NCI-H2196 treated with DMSO at 0.1 percent for 48 hours (cell line): ENCODE data around the gene P3R3URF.
"Not testable (repeated sequence)": the region's sequence is repeated elsewhere in the genome, so short reads cannot be mapped to it uniquely, and the experiment has no call there.

ENCODE experiments used
- DNase-seq: peaks from one replicate; lab custom pipeline; 2025; ENCODE audit not compliant: unreplicated experiment; lab: John Stamatoyannopoulos, UW

P3R3URF gene

DNA sequence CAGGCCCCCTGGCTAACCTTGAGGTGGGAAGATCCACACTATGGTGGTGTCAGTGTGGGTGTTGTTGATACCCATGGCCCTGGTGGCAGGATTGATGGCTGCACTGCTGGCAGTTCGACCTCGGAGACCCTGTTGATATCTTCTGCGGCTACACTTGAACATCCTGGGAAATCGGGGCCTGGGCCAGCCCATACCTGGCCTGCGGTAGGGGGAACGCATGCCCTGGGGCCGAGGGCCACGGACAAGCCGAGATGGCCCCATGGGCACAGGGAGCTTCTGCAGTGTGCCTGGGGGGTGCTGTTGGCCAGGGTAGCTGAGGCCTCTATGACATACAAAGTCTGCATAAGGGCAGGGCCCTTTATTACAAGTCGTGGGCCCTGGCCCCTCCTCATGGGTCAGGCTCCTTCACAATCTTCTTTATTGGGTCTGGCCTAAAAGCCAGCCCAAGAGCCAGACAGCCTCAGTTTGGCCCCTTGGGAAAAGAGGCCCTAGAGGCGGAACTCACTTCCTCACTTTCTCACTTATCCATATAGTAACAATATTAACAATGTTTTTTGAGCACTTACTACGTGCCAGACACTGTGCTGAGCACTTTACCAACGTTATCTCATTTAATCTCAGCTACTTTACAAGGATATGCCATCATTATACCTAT is at the start of gene P3R3URF:
Gene P3R3URF, minus strand, starts transcription at position 278 of the 655 bp plus-strand sequence. Its CDS starts 17 bp downstream, at position 261.
- no peak for DNase-seq

DNA sequence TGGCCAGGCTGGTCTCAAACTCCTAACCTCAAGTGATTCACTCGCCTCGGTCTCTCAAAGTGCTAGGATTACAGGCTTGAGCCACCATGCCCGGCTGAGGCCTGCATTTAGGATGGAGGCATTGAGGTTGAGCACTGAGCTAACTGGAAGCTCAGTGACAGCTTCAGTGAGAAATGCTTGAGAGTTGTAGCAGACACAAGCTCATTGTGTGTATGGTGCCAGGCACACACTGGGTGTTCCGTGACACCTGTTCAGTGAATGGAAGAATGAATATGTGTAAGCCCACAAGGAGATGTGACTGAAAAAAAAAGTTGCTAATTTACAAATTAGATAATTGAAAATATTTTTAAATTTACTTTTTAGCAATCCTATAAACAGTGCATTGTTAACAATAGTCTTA is 48.7 kb upstream of the P3R3URF start:
- DNase-seq: no peak

DNA sequence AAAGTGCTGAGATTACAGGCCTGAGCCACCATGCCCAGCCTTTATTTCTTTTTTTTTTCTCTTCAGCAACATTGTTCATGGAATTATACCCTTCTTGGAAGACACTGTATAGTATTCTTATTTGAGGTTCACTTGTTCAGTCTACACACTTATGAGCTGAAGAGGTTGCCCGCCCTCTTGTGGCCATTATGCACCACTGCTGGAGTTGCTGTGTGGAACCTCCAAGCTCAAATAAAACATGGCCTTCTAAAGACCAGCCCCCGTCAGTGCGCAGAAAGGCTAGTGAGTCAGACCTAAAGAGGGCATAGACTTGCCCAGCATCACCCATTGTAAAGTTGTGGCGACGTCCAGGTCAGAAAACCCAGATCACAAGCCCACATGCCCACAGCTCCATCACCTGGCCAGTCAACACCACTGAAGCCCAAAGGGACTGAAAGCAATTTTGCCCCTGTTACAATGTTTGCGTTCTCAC is 47.2 kb upstream of the P3R3URF start:
- DNase-seq: peak; percentile 86

DNA sequence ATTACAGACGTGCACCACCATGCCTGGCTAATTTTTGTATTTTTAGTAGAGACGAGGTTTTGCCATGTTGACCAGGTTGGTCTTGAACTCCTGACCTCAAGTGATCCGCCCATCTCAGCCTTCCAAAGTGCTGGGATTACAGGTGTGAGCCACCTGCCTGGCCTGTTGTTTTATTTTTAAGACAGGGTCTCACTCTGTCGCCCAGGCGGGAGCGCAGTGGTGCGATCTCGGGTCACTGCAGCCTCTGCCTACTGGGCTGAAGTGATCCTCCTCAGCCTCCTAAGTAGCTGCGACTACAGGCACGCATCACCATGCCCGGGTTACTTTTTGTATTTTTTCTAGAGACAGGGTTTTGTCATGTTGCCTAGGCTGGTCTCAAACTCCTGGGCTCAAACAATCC is 46.8 kb upstream of the P3R3URF start:
- not testable (repeated sequence) for DNase-seq

DNA sequence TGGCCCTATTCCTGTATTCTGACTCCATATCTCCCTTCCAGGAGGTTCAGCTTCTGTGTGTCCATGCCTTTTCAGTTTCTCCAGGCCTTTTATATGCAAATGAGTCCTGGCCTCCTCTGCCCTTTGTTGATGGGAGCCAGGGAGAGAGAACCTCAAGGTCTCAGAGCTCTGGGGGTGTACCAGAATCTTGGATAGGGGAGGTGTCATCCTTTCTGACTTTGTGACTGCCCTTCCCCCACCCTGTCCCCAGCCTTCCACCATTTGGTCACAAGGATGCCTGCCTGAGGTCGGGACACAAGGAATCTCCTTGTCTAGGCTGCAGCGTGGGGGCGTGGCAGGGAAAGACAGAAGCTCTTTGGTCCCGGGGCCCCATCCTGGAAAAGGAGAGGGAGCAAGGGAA is 45.5 kb upstream of the P3R3URF start:
- no peak for DNase-seq

DNA sequence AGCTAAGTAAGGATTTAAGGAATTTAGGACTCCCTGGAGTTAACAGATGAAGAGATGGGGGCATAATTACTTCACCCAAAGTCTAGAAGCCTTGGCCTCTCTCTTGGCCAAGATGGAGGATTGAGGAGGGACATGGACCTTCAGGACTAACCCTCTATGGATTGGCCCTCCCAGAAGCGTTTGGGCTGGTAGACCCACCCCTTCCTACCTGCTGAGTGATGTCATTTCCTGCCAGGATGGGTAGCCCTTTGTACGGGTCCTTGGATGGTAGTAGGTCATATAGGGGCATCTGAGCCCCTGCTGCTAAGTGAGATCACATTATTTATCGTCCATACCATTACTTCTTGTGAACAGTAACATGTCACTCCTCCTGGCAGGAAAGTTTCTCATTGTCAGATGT is 44.5 kb upstream of the P3R3URF start:
- DNase-seq: no peak

DNA sequence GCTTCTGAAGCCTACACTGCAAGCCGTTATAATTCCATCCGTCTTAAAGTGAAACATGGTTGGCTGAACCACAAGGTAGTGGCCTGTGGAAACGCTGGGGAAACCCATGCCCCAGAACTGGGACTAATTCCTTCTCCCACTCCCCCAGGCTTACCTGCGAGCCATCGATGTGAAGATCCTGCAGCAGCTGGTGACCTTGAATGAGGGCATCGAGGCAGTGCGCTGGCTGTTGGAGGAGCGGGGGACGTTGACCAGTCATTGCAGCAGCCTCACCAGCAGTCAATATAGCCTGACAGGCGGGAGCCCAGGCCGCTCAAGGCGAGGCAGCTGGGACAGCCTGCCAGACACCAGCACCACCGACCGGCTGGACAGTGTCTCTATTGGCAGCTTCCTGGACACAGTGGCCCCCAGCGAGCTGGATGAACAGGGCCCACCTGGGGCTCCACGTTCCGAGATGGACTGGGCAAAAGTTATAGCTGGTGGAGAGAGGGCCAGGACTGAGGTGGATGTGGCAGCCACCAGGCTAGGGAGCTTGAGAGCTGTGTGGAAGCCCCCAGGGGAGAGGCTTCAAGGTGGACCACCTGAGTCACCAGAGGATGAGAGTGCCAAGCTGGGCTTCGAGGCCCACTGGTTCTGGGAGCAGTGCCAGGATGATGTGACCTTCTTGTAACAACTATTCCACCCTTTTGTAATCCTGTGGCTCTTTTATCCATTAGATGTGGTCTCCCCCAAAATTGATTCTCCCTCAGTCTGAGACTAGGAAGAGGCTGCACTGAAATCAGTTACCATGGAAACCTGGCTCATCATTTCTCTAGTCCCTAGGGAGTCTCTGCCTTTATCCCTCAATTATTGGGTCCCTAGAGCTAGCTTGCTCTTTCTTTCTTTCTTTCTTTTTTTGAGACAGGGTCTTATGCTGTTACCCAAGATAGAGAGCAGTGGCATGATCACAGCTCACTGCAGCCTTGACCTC is 43.5 kb upstream of the P3R3URF start:
- DNase-seq: no peak

DNA sequence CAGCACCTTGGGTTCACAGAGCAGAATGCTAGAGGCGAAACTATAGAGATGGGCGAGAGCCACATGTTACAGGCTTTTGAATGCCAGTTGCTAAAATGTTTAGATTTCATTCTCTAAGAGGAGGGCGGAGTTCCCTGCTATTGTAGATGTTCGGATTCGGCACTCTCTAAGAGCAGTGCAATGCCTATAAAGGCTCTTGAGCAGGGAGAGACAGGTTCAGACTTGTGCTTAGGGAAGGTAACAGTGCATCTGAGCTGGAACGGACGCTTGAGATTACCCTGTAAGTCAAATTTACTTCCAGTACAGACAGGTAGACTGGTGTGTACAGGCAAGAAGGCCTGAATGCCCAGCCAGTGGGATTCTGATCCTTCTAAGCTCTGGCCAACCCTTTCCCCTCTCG is 42.2 kb upstream of the P3R3URF start:
- DNase-seq: peak; percentile 69

DNA sequence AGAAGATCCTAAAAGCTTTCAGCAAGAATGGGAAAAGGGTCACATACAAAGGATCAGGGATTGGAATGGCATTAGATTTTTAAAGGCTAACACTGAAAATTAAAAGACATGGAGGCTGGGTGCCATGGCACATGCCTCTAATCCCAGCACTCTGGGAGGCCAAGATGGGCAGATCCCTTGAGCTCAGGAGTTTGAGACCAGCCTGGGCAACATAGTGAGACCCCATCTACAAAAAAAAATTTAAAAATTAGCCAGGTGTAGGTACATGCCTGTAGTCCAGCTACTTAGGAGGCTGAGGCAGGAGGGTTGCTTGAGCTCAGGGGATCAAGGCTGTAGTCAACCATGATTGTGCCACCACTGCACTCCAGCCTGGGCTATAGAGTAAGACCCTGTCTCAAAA is 39.2 kb upstream of the P3R3URF start:
- no peak for DNase-seq

DNA sequence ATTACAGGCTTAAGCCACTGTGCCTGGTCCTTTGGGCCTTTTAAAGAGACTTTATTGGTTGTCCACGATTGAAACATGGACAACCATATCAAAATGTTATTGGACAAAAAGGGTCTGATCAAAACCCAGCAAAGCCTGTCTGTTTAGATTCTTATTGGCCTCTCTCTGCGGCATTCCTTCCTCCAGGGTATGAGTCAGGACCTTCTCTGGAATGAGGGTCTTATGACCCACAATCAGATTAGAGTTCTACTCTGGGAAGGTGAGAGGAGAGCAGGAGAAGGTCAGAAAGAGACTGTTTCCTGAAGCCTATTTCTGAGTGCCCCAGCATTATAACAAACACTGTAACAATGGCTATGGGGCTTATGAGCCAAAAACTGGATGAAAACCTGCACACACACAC is 34.8 kb upstream of the P3R3URF start:
- DNase-seq: no peak

DNA sequence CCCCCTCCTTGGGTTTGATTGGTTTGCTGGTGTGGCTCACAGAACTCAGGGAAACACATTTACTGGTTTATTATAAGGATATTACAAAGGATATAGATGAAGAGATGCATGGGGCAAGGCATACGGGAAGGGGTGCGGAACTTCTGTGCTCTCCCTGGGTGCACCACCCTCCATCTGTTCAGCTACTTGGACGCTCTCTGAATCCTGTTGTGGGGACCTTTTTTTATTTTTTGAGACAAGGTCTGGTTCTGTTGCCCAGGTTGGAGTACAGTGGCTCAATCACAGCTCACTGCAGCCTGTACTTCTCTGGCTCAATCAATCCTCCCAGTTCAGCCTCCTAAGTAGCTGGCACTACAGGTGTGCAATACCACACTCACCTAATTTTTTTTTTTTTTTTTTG is 34.3 kb upstream of the P3R3URF start:
- DNase-seq: no peak

DNA sequence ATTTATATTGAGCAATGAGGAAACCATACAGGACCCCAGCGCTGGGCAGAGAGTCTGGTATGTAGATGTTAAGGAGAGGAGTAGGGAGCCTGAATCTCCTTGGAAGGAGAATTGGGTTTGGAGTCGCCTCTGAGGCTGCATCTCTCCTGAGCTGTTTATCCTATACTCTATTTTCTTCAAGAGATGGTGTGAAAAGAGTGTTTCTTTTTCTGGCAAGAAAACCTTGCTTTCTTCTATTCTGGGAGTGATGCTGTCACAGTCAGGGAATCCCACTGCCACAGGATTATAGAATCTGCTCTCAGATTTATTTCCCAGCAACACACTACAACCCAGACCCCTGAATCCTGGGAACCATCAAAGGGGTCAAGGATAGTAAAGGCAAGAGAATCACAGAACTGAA is 30.1 kb upstream of the P3R3URF start:
- DNase-seq: no peak

DNA sequence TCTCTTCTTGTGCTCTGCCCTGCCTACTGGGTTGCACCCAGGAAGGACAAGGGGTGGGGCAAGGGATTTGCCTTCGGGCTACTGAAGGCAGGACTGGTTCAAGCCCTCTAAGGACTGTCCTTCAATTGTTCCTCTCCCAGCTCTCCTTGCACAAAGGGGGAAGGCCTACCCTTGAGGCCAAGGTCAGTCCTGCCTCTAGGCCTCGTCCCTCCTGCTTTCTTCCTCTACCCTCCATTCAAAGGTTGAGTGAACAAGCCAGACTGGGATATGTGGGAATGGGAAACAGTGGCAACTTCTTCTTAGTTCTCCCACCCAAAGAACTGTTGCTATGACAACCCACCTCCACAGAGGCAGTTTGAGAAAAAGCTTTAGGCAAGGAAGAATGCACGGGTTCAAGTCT is 29.5 kb upstream of the P3R3URF start:
- no peak for DNase-seq

DNA sequence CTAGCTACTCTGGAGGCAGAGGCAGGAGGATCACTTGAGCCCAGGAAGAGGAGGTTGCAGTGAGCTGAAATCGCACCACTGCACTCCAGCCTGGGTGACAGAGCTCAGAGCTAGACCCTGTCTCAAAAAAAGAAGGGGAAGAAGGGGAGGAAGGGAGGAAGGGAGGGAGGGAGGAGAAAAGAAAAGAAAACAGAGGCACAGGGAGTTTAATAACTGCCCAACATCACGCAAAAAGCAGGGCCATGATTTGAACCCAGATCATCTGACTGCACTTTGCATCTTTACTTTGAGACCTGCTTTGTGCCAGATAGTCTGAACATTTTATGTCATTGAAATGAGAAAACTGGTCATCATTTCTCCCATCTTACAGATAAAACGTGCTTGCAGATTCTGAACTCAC is 28.9 kb upstream of the P3R3URF start:
- no peak for DNase-seq

DNA sequence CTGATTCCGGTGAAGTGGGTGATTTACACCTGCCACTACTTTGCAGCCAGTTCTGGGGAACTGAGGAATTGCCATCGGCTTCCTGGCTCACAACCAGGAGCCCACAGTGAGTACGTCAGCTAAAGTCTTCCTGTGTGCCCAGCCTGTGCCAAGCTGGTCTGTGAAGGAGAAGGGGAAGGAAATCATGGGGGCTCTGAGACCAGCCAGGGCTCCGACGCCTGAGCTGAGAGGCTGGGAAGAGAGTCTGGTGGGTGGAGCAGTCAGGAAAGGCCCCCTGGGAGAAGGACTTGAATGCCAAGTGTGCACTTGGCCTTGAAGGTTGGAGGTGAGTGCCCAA is 28.1 kb upstream of the P3R3URF start:
- DNase-seq: no peak

DNA sequence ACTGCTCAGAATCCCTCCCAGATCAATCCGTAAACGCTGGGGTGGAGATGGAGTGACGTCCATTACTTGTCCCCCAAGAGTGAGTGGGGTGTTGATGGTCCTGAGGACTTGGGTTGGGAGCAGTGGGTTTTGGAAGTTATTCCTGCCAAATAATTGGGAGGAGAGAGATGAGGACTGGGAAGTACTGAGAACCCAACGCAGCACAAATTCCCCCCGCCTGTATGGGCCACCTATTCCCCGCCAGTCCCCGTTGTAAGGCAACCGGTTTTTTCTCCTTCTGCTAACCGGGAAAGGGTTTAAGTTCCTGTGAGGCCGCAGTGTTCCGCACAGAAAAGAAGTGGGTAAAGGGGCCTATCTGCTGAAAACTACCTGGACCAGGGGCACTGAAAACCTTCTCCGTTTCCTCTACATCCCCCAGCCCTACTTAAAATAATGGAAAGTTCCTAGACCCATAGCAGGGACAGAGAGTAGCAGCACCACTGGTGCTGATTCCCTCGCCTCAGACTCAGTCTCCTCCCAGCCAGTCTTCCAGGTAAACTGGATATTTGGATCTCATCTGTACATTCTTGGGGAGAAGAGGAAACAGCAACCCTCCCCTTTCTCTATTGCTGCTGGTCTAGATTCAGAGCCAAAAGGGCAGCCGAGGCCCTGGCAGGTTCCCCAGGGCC is 27.6 kb upstream of the P3R3URF start:
- peak; percentile 9 for DNase-seq

DNA sequence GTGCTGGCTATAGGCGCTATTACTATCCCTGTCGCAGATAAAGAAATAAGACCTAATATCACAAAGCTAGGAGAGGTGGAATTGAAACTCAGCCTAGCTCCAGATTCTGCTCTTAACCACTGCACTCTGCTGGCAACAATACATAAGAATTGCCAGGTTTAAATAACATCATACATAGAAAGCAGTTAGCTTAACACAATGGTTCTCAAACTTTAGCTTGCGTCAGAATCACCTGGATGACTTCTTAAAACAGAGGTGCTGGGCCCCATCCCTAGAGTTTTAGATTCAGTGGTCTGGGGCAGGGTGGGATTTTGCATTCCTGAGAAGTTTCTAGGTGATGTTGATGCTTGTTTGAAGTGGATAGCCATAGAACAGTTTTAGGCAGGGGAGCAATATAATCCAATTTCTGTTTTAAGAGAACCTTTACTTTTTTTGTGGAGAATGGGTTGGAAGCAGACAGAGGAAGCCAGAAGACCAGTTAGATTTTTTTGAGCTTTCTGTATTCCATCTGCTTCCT is 23.0 kb upstream of the P3R3URF start:
- DNase-seq: no peak

DNA sequence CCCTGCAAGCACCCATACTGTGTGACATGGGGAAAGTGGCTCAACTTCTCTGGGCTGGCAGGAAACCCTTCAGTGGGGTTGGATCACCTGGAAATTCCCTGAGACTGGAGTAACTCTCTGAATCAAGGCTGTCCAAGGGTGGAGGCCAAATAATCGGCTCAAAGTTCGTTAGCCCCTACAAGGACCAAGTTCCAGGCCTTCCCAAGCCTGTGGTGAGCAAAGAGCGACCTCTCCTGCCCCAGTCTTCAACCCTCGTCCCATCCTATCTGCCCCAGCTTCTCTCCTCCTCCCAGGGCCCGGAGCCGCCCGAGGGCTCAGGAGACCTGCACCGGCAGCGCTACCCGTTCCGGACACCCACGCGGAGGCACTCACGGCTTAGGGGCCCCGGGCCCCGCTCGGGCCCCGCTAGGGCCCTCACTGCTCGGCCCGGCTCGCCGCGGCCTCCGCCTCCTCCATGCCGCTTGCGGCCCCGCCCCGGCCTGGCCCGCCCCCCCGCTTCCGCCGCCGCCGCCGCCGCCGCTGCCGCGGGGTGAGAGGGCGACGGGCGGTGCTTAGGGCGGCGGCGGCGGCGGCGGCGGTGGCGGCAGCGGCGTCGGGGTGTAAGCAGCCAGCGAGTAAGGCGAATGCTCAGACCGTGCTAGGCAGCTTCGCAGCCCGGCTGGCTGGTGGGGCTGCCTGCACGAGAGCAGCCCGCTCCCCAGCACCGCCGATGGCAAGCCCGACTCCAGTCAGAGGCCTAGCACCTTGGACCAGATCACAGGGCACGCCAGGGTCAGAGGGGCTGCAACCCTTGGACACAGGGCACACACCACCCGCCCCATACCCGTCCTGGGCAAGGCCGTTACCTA is 21.9 kb upstream of the P3R3URF start, which contains the start of gene POMGNT1:
Gene POMGNT1, minus strand, starts transcription at position 471 of the 848 bp plus-strand sequence. CDS start 613 bp downstream, outside the sequence.
- DNase-seq: peak; percentile 64

DNA sequence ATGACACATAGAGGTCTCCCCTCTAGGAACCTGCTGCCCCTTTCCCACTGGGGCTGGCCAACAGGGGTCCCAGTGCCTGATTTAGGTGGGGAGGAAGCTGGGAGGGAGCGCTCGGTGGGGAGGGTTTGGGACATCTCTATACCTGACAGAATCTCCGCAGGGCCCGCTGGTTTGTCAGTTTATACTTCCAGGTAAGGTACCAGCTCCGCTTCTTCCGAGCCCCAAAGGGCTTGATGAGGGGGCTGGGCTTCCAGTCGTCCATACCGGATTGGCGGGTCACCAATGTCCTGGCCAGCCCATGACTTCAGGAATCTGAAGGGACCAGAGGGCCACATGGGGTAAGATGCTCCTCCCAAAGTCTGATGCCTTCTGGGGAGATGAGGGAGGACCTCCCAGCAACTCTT is 21.3 kb upstream of the P3R3URF start:
- DNase-seq: no peak

DNA sequence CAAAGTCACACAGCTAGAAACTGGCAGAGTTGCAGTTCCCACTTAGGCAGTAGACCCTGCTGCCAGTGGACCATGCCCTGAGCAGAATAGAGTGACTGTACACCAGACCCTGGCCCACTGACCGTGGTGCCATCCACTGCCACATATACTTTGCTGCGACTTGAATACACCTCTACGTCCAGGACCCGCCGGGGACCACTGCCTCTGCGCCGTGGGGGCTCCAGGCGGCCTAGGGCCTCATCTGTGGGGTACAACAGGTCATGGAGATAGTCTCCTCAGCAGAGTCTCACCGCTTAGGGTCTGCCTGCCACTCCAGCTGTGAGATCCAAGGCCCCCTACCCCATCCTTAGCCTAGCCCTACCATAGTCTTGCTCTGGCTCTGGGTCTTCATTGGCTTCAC is 20.3 kb upstream of the P3R3URF start:
- DNase-seq: no peak
